SIG-M5 treated with dmso at 0.1 percent for 504 hours (cell line): ENCODE measurements around the gene TIMM44.
"Not testable (repeated sequence)": the region's sequence is repeated elsewhere in the genome, so short reads cannot be mapped to it uniquely, and the experiment has no call there.

Experiments used
- DNase-seq: peaks from one replicate; lab custom pipeline; 2025; ENCODE audit not compliant: unreplicated experiment; lab: John Stamatoyannopoulos, UW

The TIMM44 gene

GRCh38 chr19:7977021-7977722 lies 33.7 kb upstream of the TIMM44 start:
- DNase-seq = no peak

GRCh38 chr19:7976461-7976860 lies 33.0 kb upstream of the TIMM44 start:
- DNase-seq = no peak

- DNase-seq = no peak
Observed at GRCh38 chr19:7975037-7975436, 31.6 kb upstream of the TIMM44 start.

- no peak for DNase-seq
Observed at GRCh38 chr19:7973883-7974282, 30.4 kb upstream of the TIMM44 start.

GRCh38 chr19:7971553-7972520 lies 28.4 kb upstream of the TIMM44 start:
- no peak for DNase-seq

- DNase-seq = no peak
Observed at GRCh38 chr19:7970716-7971448, 27.4 kb upstream of the TIMM44 start.

GRCh38 chr19:7969555-7969939 lies 26.1 kb upstream of the TIMM44 start:
- no peak for DNase-seq

GRCh38 chr19:7968796-7969554 lies 25.5 kb upstream of the TIMM44 start:
- DNase-seq = no peak

- no peak for DNase-seq
Observed at GRCh38 chr19:7968008-7968795, 24.7 kb upstream of the TIMM44 start.

GRCh38 chr19:7965921-7966665 lies 22.6 kb upstream of the TIMM44 start:
- no peak for DNase-seq

- no peak for DNase-seq
Observed at GRCh38 chr19:7965259-7965841, 21.9 kb upstream of the TIMM44 start.

GRCh38 chr19:7963566-7963965 lies 20.1 kb upstream of the TIMM44 start:
- no peak for DNase-seq

GRCh38 chr19:7962644-7963268 lies 19.3 kb upstream of the TIMM44 start:
- DNase-seq = no peak

- DNase-seq = no peak
Observed at GRCh38 chr19:7961920-7962626, 18.6 kb upstream of the TIMM44 start.

GRCh38 chr19:7961082-7961481 lies 17.6 kb upstream of the TIMM44 start:
- not testable (repeated sequence) for DNase-seq

- DNase-seq = no peak
Observed at GRCh38 chr19:7959211-7959610, 15.7 kb upstream of the TIMM44 start.

- DNase-seq = no peak
Observed at GRCh38 chr19:7955696-7956095, 12.2 kb upstream of the TIMM44 start.

GRCh38 chr19:7953576-7953975 lies 10.1 kb upstream of the TIMM44 start:
- no peak for DNase-seq
